CD14-positive monocyte (primary cell): ENCODE measurements around the gene RPL36AL. TPM values are rescaled to one million over a fixed set of nuclear protein-coding genes. Genes with fewer than 3 reads are reported as not detected.

Experiments
- DNase-seq, 3 donors: peaks; one replicate each; pipeline ENCODE4 v3.0.0-alpha.2; 2011 to 2022
- H2AFZ ChIP-seq: 2 replicates; pipeline ENCODE4 v1.6.0; 2012; ENCODE audit warnings: mild to moderate bottlenecking, low read depth, low read length, inconsistent platforms; ENCODE audit not compliant: insufficient read depth, poor library complexity, severe bottlenecking
- H3K27ac ChIP-seq, 2 donors: 1 replicate in 1 of 2; 2 replicates in 1 of 2; pipeline ENCODE4 v1.5.1; 2012 to 2013; ENCODE audit warnings: low read length in 2 of 2, control low read depth in 1 of 2, inconsistent platforms in 1 of 2, low read depth in 1 of 2, mild to moderate bottlenecking in 1 of 2
- H3K27me3 ChIP-seq, 2 donors: one replicate each; pipeline versions ENCODE4 v1.6.0 to v1.6.1; 2011 to 2013; ENCODE audit warnings: low read length in 2 of 2; ENCODE audit not compliant: control insufficient read depth in 2 of 2, insufficient read depth in 2 of 2
- H3K36me3 ChIP-seq, 2 donors: replicated peaks in 1 of 2; 1 replicate in 1 of 2; 2 replicates in 1 of 2; pipeline versions ENCODE4 v1.5.1 to v1.6.1; 2012 to 2013; ENCODE audit warnings: low read length in 2 of 2, control low read depth in 1 of 2, inconsistent platforms in 1 of 2, mild to moderate bottlenecking in 1 of 2; ENCODE audit not compliant: insufficient read depth in 2 of 2, control insufficient read depth in 1 of 2
- H3K4me1 ChIP-seq, 2 donors: 1 replicate in 1 of 2; 2 replicates in 1 of 2; pipeline versions ENCODE4 v1.5.1 to v1.6.1; 2012 to 2013; ENCODE audit warnings: low read length in 2 of 2, control low read depth in 1 of 2, inconsistent platforms in 1 of 2, mild to moderate bottlenecking in 1 of 2, moderate library complexity in 1 of 2; ENCODE audit not compliant: insufficient read depth in 2 of 2, control insufficient read depth in 1 of 2
- H3K4me2 ChIP-seq: replicated peaks from 2 replicates; pipeline ENCODE3; 2012; ENCODE audit warnings: low read length, moderate library complexity, mild to moderate bottlenecking; ENCODE audit not compliant: poor library complexity, severe bottlenecking; ENCODE audit errors: extremely low read depth
- H3K4me3 ChIP-seq, 3 experiments: fragments of 200-600 bp in 1 of 3; sonication (generic) in 1 of 3; replicated peaks in 1 of 3; 1 replicate in 2 of 3; 2 replicates in 1 of 3; pipeline ENCODE4 v1.5.1; 2011 to 2013; ENCODE audit warnings: low read length in 3 of 3, mild to moderate bottlenecking in 3 of 3, control low read depth in 2 of 3, low read depth in 2 of 3, inconsistent platforms in 1 of 3, moderate library complexity in 1 of 3
- H3K79me2 ChIP-seq: 2 replicates; pipeline ENCODE4 v1.6.0; 2012; ENCODE audit warnings: mild to moderate bottlenecking, control low read depth, inconsistent platforms, low read length, moderate library complexity; ENCODE audit not compliant: insufficient read depth
- H3K9ac ChIP-seq: 2 replicates; pipeline ENCODE4 v1.6.0; 2017; ENCODE audit warnings: low read length, mild to moderate bottlenecking; ENCODE audit not compliant: insufficient read depth, poor library complexity, severe bottlenecking
- H3K9me3 ChIP-seq, 2 donors: replicated peaks in 1 of 2; 1 replicate in 1 of 2; 2 replicates in 1 of 2; pipeline versions ENCODE4 v1.5.1 to v1.6.1; 2012 to 2013; ENCODE audit warnings: low read length in 2 of 2, control low read depth in 1 of 2; ENCODE audit not compliant: control insufficient read depth in 1 of 2, insufficient read depth in 1 of 2
- H4K20me1 ChIP-seq: 2 replicates; pipeline ENCODE4 v1.6.0; 2012; ENCODE audit warnings: mild to moderate bottlenecking, low read length, control low read depth, moderate library complexity; ENCODE audit not compliant: insufficient read depth
- H3K27ac Mint-ChIP-seq, 7 donors: one replicate each; pipeline ENCODE4 v1.8.0; 2020; ENCODE audit warnings: mild to moderate bottlenecking in 7 of 7, mixed read lengths in 7 of 7, moderate library complexity in 6 of 7, inconsistent platforms in 2 of 7
- H3K27me3 Mint-ChIP-seq, 3 donors: one replicate each; pipeline ENCODE4 v1.8.0; 2021 to 2022; ENCODE audit warnings: low read depth in 3 of 3, mild to moderate bottlenecking in 3 of 3, mixed read lengths in 3 of 3, moderate library complexity in 3 of 3, inconsistent platforms in 1 of 3
- H3K36me3 Mint-ChIP-seq, 2 donors: one replicate each; pipeline ENCODE4 v1.8.0; 2020; ENCODE audit warnings: mixed read lengths in 2 of 2, inconsistent platforms in 1 of 2, mild to moderate bottlenecking in 1 of 2
- H3K4me1 Mint-ChIP-seq: one replicate; pipeline ENCODE4 v1.8.0; 2020; ENCODE audit warnings: mild to moderate bottlenecking, mixed read lengths
- H3K4me3 Mint-ChIP-seq, 2 donors: one replicate each; pipeline ENCODE4 v1.8.0; 2020; ENCODE audit warnings: mild to moderate bottlenecking in 2 of 2, mixed read lengths in 2 of 2, moderate library complexity in 1 of 2
- H3K9me3 Mint-ChIP-seq, 7 donors: one replicate each; pipeline ENCODE4 v1.8.0; 2020 to 2022; ENCODE audit warnings: mixed read lengths in 7 of 7, mild to moderate bottlenecking in 6 of 7, moderate library complexity in 6 of 7, inconsistent platforms in 2 of 7
- WGBS: methylation state at CpG from one replicate; pipeline ENCODE4 v1.1.5; 2013; ENCODE audit warnings: missing lambda C conversion rate; ENCODE audit not compliant: insufficient coverage; 5-methylcytosine and 5-hydroxymethylcytosine counted together
- intact Hi-C, 2 donors: fragments of 100-400 bp; cut with micrococcal nuclease; formaldehyde crosslinking; loops; one replicate each; pipeline versions ENCODE4 v1.15.0 to v1.15.1; 2023
- polyA plus RNA-seq, 3 donors: library from polyadenylated mRNA; depleted of rRNA in 1 of 3; unstranded in 2 of 3; stranded (reverse) in 1 of 3; fragments of 300-500 nt in 2 of 3; fragments of >200 nt in 1 of 3; fragmentation: Illumina TruSeq in 2 of 3; gene quantifications; 1 replicate in 2 of 3; 2 replicates in 1 of 3; pipeline ENCODE4 v1.2.3, GENCODE V29; 2012 to 2021
- TF ChIP-seq, protein P1 (sequence below): fragments of 200-600 bp; IDR thresholded peaks from one replicate; pipeline ENCODE4 v1.8.0; 2022; ENCODE audit warnings: antibody characterized with exemption, mild to moderate bottlenecking

RPL36AL gene
- polyA plus RNA-seq, 3 donors, result 237 to 454 (median 408) TPM

DNA sequence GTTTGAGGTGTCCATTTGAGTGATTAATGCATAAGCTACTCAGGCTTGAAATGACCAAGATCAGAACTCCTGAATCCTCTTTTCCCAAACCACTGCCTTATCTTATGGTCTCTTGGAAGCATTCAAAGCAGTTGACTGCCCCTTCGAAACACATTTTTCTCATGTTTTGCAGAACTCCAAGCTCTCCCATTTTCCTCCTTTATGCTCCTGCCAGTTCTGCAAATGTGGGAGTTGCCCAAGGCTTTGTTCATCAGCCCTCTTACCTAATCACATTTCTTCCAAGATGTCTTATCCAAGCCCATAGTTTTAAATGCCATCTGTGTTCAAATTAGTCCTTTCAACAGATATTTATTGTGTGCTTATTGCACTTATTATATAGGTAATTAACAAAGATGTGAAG is 16.4 kb upstream of the RPL36AL start:
- H3K4me3 ChIP-seq, result no peak overlapping the region
- Mint-ChIP-seq H3K4me1 (peaks cover 43% of the 10 kb centered on the region), H3K4me3 (no peak overlapping the region), H3K36me3 (peaks cover 14 to 18% of the 10 kb centered on the region in 2 donors), H3K9me3 (no peaks in the 10 kb centered on the region), H3K27me3 (peaks cover 0 to 4% (median 0%) of the 10 kb centered on the region in 3 donors), H3K27ac (peak overlapping the region in 2 of 7 donors; percentile 7 to 11)
- H2AFZ ChIP-seq, result no peak overlapping the region
- peaks cover 2 to 19% of the 10 kb centered on the region in 2 donors for H3K36me3 ChIP-seq
- intact Hi-C loops, result loop anchor here in 1 of 2 donors (10.0 kb wide), 1 partner anchor 128 kb away; the partner anchor contains the start of gene KLHDC2
- peaks cover 84% of the 10 kb centered on the region for H3K79me2 ChIP-seq
- DNase-seq, result no peak
- H3K9me3 ChIP-seq, result no peaks in the 10 kb centered on the region
- 92% methylated on average over 1 of the region's 1 CpG for WGBS
- H3K4me2 ChIP-seq, result no peak overlapping the region
- H3K4me1 ChIP-seq, result peaks cover 25 to 39% of the 10 kb centered on the region in 2 donors
- TF ChIP-seq, protein P1, sequence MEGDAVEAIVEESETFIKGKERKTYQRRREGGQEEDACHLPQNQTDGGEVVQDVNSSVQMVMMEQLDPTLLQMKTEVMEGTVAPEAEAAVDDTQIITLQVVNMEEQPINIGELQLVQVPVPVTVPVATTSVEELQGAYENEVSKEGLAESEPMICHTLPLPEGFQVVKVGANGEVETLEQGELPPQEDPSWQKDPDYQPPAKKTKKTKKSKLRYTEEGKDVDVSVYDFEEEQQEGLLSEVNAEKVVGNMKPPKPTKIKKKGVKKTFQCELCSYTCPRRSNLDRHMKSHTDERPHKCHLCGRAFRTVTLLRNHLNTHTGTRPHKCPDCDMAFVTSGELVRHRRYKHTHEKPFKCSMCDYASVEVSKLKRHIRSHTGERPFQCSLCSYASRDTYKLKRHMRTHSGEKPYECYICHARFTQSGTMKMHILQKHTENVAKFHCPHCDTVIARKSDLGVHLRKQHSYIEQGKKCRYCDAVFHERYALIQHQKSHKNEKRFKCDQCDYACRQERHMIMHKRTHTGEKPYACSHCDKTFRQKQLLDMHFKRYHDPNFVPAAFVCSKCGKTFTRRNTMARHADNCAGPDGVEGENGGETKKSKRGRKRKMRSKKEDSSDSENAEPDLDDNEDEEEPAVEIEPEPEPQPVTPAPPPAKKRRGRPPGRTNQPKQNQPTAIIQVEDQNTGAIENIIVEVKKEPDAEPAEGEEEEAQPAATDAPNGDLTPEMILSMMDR, result no peak
- no peak overlapping the region for H3K27ac ChIP-seq
- no peaks in the 10 kb centered on the region for H3K27me3 ChIP-seq
- H4K20me1 ChIP-seq, result peaks cover 43% of the 10 kb centered on the region
- no peak overlapping the region for H3K9ac ChIP-seq

DNA sequence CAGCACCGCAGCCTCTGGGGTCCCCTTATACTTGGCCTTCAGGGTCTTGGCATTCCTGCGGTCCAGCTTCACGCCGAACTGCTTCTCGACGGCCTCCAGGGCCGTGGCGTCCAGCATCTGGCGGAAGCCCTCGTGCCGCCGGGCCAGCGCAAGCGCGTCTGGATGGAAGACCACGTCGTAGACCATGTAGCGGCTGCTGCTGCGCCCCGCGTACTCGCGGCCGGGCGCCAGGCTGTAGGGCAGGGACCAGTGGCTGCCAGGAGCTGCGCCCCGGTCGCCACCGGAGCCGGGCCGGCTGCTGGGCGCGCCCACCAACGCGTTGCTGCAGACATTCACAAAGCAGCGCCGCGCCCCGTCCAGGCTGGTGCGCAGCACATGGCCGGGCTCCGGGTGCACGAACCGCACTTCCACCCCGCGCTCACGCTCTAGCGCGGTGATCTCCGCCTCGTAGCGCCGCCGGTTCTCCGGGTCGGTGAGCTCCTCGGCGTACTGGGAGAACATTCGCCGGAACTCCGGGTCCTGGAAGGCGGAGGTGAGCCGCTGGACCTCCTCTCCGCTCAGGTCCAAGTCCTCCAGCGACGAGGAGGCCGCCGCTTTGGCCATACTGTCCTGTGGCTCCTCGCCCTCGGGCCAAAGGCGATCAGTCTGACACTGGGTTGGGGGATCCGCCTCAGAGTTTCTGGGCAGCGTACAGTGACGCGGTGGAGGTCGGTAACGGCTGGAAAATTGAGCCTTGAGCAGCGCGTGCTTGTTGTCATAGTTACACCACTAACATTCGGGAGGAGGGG is 14.3 kb upstream of the RPL36AL start, which contains the start of gene DNAAF2:
DNAAF2 (minus strand) TSS at position 698 of the 788 bp plus-strand sequence; CDS start at position 603, 95 bp downstream.
- Histone ChIP-seq H3K9ac (peak within 1 kb of the TSS; percentile 90), H3K79me2 (peaks cover 83% of the 10 kb centered on the region), H3K4me2 (peak within 1 kb of the TSS; percentile 98), H3K27me3 (no peaks in the 10 kb centered on the region), H3K36me3 (peaks cover 2 to 15% of the 10 kb centered on the region in 2 donors), H4K20me1 (peaks cover 28% of the 10 kb centered on the region), H3K9me3 (no peaks in the 10 kb centered on the region), H3K4me3 (peak within 1 kb of the TSS; percentile 72 to 97 (median 92)), H2AFZ (peak within 1 kb of the TSS; percentile 100), H3K4me1 (peaks cover 27 to 42% of the 10 kb centered on the region in 2 donors), H3K27ac (peak within 1 kb of the TSS; percentile 91 to 95)
- Mint-ChIP-seq H3K9me3 (no peaks in the 10 kb centered on the region), H3K4me1 (peaks cover 52% of the 10 kb centered on the region), H3K27ac (peak within 1 kb of the TSS; percentile 88 to 96 (median 93)), H3K27me3 (peaks cover 0 to 4% (median 0%) of the 10 kb centered on the region in 3 donors), H3K36me3 (peaks cover 14 to 21% of the 10 kb centered on the region in 2 donors), H3K4me3 (peak within 1 kb of the TSS; percentile 98 to 99)
- intact Hi-C loops, result loop anchor here (5.0 to 10.0 kb wide), 2 partner anchors 37 to 130 kb away; partner anchors contain the start of genes KLHDC2 (in 1 of the 2) and LRR1 (in 1 of the 2)
- WGBS, result under 1% methylated on average over 71 of the region's 80 CpGs
- DNase-seq, result peak; percentile 38 to 61 (median 40)
- TF ChIP-seq, protein P1, result peak; percentile 66
